Tibial nerve (tissue), 4 donors: ENCODE results near the gene RNU6-1. TPM values are rescaled to one million over a fixed set of nuclear protein-coding genes. Genes with fewer than 3 reads are reported as not detected.
A peak's percentile ranks its signal among the peaks of the same experiment; 100 is the strongest.

Experiments
- DNase-seq, 2 donors: peaks; one replicate each; pipeline ENCODE4 v3.0.0-alpha.2; 2019; ENCODE audit warnings: low spot score in 2 of 2
- H3K27ac ChIP-seq, 4 donors: fragments of 200-600 bp; sonication (generic) in 3 of 4; one replicate each; pipeline ENCODE4 v1.5.1; 2017 to 2019; ENCODE audit warnings: mild to moderate bottlenecking in 1 of 4
- H3K27me3 ChIP-seq, 2 donors: fragments of 200-600 bp; sonication (generic) in 1 of 2; one replicate each; pipeline versions ENCODE4 v1.5.1 to v1.6.0; 2017 to 2019
- H3K36me3 ChIP-seq, 3 donors: fragments of 200-600 bp; sonication (generic); one replicate each; pipeline ENCODE4 v1.5.1; 2018 to 2019
- H3K4me1 ChIP-seq, 4 donors: fragments of 200-600 bp; sonication (generic) in 3 of 4; one replicate each; pipeline ENCODE4 v1.5.1; 2017 to 2019
- H3K4me3 ChIP-seq, 4 donors: fragments of 200-600 bp; sonication (generic) in 3 of 4; one replicate each; pipeline ENCODE4 v1.5.1; 2017 to 2019; ENCODE audit warnings: mild to moderate bottlenecking in 1 of 4, moderate library complexity in 1 of 4
- H3K9me3 ChIP-seq, 4 donors: fragments of 200-600 bp; sonication (generic) in 3 of 4; one replicate each; pipeline ENCODE4 v1.5.1; 2017 to 2019
- CTCF ChIP-seq, 5 experiments: fragments of 200-600 bp in 3 of 5; fragments of 450-650 bp in 2 of 5; sonication (generic) in 3 of 5; IDR thresholded peaks; one replicate each; pipeline ENCODE4 v1.5.1; 2016 to 2019; ENCODE audit warnings: antibody characterized with exemption in 5 of 5, mild to moderate bottlenecking in 3 of 5, moderate library complexity in 2 of 5
- EP300 ChIP-seq, 2 donors: sonication (generic); formaldehyde crosslinking; IDR thresholded peaks; one replicate each; pipeline ENCODE4 v1.6.1; 2017; ENCODE audit warnings: antibody characterized with exemption in 2 of 2, mild to moderate bottlenecking in 1 of 2
- POLR2A ChIP-seq, 2 donors: fragments of 450-650 bp; IDR thresholded peaks; one replicate each; pipeline ENCODE4 v1.6.1; 2017; ENCODE audit warnings: antibody characterized with exemption in 2 of 2, mild to moderate bottlenecking in 2 of 2, moderate library complexity in 2 of 2
- WGBS, 2 donors: methylation state at CpG; one replicate each; pipeline ENCODE4 v1.1.5; 2018; 5-methylcytosine and 5-hydroxymethylcytosine counted together
- total RNA-seq, 4 donors: library from RNA; depleted of rRNA; stranded (reverse); fragments of >200 nt; gene quantifications; one replicate each; pipeline ENCODE4 v1.1.0, GENCODE V29; 2016

Gene RNU6-1
- total RNA-seq, 4 donors from 2014 or later: not detected

GRCh38 chr15:67824197-67824968 lies 15.5 kb downstream of the RNU6-1 start:
- H3K27ac ChIP-seq: no peak overlapping the region
- no peak for TF ChIP-seq EP300 (IDR thresholded peaks at IDR 0.05)
- TF ChIP-seq POLR2A (IDR thresholded peaks at IDR 0.05): no peak
- TF ChIP-seq CTCF (IDR thresholded peaks at IDR 0.05): no peak
- H3K27me3 ChIP-seq: peaks cover 10 to 96% of the 10 kb centered on the region in 2 donors
- H3K36me3 ChIP-seq: no peaks in the 10 kb centered on the region
- no peak for DNase-seq
- no peak overlapping the region for H3K4me3 ChIP-seq
- no peaks in the 10 kb centered on the region for H3K9me3 ChIP-seq
- peaks cover 0 to 97% (median 29%) of the 10 kb centered on the region in 4 donors for H3K4me1 ChIP-seq
- 8% methylated on average over 20 to 21 of the region's 21 CpGs for WGBS, 2 donors

GRCh38 chr15:67823314-67824196 lies 16.3 kb downstream of the RNU6-1 start:
- TF ChIP-seq CTCF (IDR thresholded peaks at IDR 0.05) (no peak), POLR2A (IDR thresholded peaks at IDR 0.05) (no peak), EP300 (IDR thresholded peaks at IDR 0.05) (no peak)
- 3 to 6% methylated on average over 34 to 67 of the region's 94 CpGs for WGBS, 2 donors
- Histone ChIP-seq H3K27ac (no peak overlapping the region), H3K4me1 (peaks cover 0 to 91% (median 22%) of the 10 kb centered on the region in 4 donors), H3K27me3 (peaks cover 10 to 96% of the 10 kb centered on the region in 2 donors), H3K4me3 (peak overlapping the region in 1 of 4 donors; percentile 17), H3K36me3 (no peaks in the 10 kb centered on the region), H3K9me3 (no peaks in the 10 kb centered on the region)
- no peak for DNase-seq

GRCh38 chr15:67822537-67823313 lies 17.1 kb downstream of the RNU6-1 start:
- Histone ChIP-seq H3K4me3 (peak overlapping the region in 1 of 4 donors; percentile 17), H3K27ac (no peak overlapping the region), H3K36me3 (no peaks in the 10 kb centered on the region), H3K27me3 (peaks cover 10 to 96% of the 10 kb centered on the region in 2 donors), H3K9me3 (no peaks in the 10 kb centered on the region), H3K4me1 (peaks cover 0 to 83% (median 15%) of the 10 kb centered on the region in 4 donors)
- TF ChIP-seq EP300 (IDR thresholded peaks at IDR 0.05): no peak
- no peak for TF ChIP-seq POLR2A (IDR thresholded peaks at IDR 0.05)
- no peak for TF ChIP-seq CTCF (IDR thresholded peaks at IDR 0.05)
- 3 to 10% methylated on average over 23 to 37 of the region's 46 CpGs for WGBS, 2 donors
- DNase-seq: no peak

- Histone ChIP-seq H3K4me1 (peaks cover 0 to 74% (median 11%) of the 10 kb centered on the region in 4 donors), H3K9me3 (peaks cover 0 to 4% (median 0%) of the 10 kb centered on the region in 4 donors), H3K36me3 (no peaks in the 10 kb centered on the region), H3K27ac (no peak overlapping the region), H3K27me3 (peaks cover 10 to 96% of the 10 kb centered on the region in 2 donors), H3K4me3 (no peak overlapping the region)
- 1 to 2% methylated on average over 42 to 43 of the region's 43 CpGs for WGBS, 2 donors
- TF ChIP-seq CTCF (IDR thresholded peaks at IDR 0.05) (no peak), EP300 (IDR thresholded peaks at IDR 0.05) (no peak), POLR2A (IDR thresholded peaks at IDR 0.05) (no peak)
- no peak for DNase-seq
These were observed 17.9 kb downstream of the RNU6-1 start for GRCh38 chr15:67821784-67822440.
